Measurements from ENCODE around the gene ACCS.

DNA sequence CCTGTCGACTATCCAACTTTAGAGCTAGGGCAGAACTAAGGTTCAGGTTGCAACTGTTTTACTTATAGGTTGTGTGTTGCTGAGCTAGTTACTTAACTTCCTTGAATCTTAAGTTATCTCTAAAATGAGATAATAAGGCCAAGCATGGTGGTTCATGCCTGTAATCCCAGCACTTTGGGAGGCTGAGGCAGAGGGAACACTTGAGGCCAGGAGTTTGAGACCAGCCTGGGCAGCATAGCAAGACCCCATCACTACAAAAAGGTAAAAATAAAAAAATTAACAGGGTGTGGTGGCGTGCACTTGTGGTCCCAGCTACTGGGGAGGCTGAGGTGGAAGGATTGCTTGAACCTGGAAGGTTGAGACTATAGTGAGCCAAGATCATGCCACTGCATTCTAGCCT, 2.1 kb downstream of the ACCS start:
- TF ChIP-seq, protein P1, sequence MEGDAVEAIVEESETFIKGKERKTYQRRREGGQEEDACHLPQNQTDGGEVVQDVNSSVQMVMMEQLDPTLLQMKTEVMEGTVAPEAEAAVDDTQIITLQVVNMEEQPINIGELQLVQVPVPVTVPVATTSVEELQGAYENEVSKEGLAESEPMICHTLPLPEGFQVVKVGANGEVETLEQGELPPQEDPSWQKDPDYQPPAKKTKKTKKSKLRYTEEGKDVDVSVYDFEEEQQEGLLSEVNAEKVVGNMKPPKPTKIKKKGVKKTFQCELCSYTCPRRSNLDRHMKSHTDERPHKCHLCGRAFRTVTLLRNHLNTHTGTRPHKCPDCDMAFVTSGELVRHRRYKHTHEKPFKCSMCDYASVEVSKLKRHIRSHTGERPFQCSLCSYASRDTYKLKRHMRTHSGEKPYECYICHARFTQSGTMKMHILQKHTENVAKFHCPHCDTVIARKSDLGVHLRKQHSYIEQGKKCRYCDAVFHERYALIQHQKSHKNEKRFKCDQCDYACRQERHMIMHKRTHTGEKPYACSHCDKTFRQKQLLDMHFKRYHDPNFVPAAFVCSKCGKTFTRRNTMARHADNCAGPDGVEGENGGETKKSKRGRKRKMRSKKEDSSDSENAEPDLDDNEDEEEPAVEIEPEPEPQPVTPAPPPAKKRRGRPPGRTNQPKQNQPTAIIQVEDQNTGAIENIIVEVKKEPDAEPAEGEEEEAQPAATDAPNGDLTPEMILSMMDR (conservative IDR thresholded peaks at IDR 0.05; ENCODE audit: low read depth, low read length) = no peak
- TF ChIP-seq MAZ (IDR thresholded peaks at IDR 0.05; ENCODE audit: borderline replicate concordance, low read depth, low read length) = no peak
- TF ChIP-seq ELK1 (IDR thresholded peaks at IDR 0.05; ENCODE audit: borderline replicate concordance, low read depth, low read length) = no peak
- TF ChIP-seq RFX5 (IDR thresholded peaks at IDR 0.05; ENCODE audit: low read depth, low read length) = no peak
- TF ChIP-seq POLR2A (IDR thresholded peaks at IDR 0.05; ENCODE audit: low read depth, low read length) = no peak
- no peak for TF ChIP-seq RAD21 (IDR thresholded peaks at IDR 0.05; ENCODE audit: low read length)
- no peak for TF ChIP-seq MXI1 (IDR thresholded peaks at IDR 0.05; ENCODE audit: borderline replicate concordance, low read depth, low read length)
- no peak for TF ChIP-seq SMC3 (IDR thresholded peaks at IDR 0.05; ENCODE audit: low read depth, low read length)
- no peak for TF ChIP-seq CEBPB (IDR thresholded peaks at IDR 0.05; ENCODE audit: low read depth, low read length)
- TF ChIP-seq MAFK (IDR thresholded peaks at IDR 0.05; ENCODE audit: low read depth, low read length) = no peak
- TF ChIP-seq USF2 (IDR thresholded peaks at IDR 0.05; ENCODE audit: low read depth, low read length) = no peak
- TF ChIP-seq RCOR1 (IDR thresholded peaks at IDR 0.05; ENCODE audit: insufficient replicate concordance, low read length) = no peak

Measured in IMR-90 (cell line).